ENCODE results near the gene ZC3H11A.

The ZC3H11A gene

DNA sequence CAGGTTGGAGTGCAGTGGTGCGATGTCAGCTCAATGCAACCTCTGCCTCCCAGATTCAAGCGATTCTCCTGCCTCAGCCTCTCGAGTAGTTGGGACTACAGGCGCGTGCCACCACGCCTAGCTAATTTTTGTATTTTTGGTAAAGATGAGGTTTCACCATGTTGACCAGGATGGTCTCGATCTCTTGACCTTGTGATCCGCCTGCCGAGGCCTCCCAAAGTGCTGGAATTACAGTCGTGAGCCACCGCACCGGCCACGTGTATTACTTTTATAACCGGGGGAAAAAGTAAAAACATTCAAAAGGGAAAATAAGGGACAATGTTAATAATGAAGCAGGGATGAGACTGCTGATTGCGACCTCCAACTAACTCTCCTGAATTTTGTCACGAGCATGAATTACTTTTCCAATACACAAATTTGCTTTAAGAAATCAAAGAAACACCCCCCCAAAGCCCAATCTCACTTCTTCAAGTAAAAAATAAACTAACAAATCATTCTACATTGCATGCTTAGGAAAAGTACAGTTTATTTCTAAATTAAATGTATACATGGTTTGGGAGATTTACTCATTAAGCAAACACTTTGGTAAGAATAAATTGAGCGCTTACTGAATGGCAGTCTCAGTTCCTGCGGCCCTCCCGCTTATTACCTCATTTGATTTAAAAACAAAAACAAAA is 521 bp upstream of the ZC3H11A start:
- Mint-ChIP-seq H3K27ac (peak overlapping the region; percentile 100), H3K4me3 (peak overlapping the region; percentile 95), H3K4me1 (peaks cover 29% of the 10 kb centered on the region), H3K9me3 (peaks cover 43% of the 10 kb centered on the region), H3K27me3 (ENCODE audit: low read depth, poor library complexity) (peaks cover 2% of the 10 kb centered on the region), H3K36me3 (ENCODE audit: low read depth) (peaks cover 46% of the 10 kb centered on the region)
- TF ChIP-seq, protein P1, sequence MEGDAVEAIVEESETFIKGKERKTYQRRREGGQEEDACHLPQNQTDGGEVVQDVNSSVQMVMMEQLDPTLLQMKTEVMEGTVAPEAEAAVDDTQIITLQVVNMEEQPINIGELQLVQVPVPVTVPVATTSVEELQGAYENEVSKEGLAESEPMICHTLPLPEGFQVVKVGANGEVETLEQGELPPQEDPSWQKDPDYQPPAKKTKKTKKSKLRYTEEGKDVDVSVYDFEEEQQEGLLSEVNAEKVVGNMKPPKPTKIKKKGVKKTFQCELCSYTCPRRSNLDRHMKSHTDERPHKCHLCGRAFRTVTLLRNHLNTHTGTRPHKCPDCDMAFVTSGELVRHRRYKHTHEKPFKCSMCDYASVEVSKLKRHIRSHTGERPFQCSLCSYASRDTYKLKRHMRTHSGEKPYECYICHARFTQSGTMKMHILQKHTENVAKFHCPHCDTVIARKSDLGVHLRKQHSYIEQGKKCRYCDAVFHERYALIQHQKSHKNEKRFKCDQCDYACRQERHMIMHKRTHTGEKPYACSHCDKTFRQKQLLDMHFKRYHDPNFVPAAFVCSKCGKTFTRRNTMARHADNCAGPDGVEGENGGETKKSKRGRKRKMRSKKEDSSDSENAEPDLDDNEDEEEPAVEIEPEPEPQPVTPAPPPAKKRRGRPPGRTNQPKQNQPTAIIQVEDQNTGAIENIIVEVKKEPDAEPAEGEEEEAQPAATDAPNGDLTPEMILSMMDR (IDR thresholded peaks at IDR 0.05): no peak
- DNase-seq: no peak

DNA sequence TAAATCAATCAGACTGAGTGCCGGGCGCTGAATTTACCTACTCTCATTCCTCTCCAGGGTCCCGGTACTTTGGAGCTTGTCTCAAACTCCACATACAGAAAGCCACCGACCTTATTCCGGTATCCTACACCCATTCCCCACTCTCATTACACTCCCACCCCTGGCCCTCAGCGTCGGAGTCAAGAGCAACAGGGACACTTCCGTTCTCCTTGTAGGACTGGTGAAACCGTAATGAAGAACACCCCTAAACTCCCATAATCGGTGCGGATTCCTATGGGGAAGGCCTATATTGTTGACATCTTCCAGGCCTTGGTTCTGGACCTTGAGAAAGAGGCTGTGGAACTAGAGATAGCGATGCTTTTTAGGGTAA is 798 bp downstream of the ZC3H11A start:
- H3K4me3 Mint-ChIP-seq: peak overlapping the region; percentile 95
- peak overlapping the region; percentile 99 for H3K27ac Mint-ChIP-seq
- H3K9me3 Mint-ChIP-seq: peaks cover 53% of the 10 kb centered on the region
- TF ChIP-seq, protein P1 (IDR thresholded peaks at IDR 0.05): no peak
- no peak for DNase-seq
- peaks cover 59% of the 10 kb centered on the region for H3K36me3 Mint-ChIP-seq (ENCODE audit: low read depth)
- H3K27me3 Mint-ChIP-seq (ENCODE audit: low read depth, poor library complexity): peaks cover 2% of the 10 kb centered on the region
- H3K4me1 Mint-ChIP-seq: peaks cover 29% of the 10 kb centered on the region

DNA sequence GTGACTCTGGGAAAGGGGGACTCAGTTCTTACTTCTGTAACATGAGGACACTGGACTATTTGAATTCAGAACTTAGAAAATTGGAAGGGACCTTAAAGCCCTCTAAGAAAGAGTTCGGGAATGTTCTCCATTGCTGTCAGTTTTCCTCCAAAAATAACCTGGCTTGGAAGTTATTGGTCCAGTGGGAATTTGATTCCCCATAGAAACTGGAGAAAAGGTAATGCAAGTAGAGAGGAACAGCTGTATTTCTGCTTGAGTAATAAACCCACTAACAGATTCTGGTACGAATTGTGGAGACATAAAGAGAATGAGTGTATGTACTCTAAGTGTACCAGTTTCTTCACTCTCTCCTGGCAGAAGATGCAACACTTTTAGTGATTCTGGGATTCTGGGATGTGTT is 1.8 kb downstream of the ZC3H11A start:
- Mint-ChIP-seq H3K27me3 (ENCODE audit: low read depth, poor library complexity) (peaks cover 2% of the 10 kb centered on the region), H3K9me3 (peaks cover 55% of the 10 kb centered on the region), H3K27ac (no peak overlapping the region), H3K36me3 (ENCODE audit: low read depth) (peaks cover 69% of the 10 kb centered on the region), H3K4me3 (peak overlapping the region; percentile 95), H3K4me1 (peaks cover 29% of the 10 kb centered on the region)
- DNase-seq: no peak
- TF ChIP-seq, protein P1 (IDR thresholded peaks at IDR 0.05): no peak

DNA sequence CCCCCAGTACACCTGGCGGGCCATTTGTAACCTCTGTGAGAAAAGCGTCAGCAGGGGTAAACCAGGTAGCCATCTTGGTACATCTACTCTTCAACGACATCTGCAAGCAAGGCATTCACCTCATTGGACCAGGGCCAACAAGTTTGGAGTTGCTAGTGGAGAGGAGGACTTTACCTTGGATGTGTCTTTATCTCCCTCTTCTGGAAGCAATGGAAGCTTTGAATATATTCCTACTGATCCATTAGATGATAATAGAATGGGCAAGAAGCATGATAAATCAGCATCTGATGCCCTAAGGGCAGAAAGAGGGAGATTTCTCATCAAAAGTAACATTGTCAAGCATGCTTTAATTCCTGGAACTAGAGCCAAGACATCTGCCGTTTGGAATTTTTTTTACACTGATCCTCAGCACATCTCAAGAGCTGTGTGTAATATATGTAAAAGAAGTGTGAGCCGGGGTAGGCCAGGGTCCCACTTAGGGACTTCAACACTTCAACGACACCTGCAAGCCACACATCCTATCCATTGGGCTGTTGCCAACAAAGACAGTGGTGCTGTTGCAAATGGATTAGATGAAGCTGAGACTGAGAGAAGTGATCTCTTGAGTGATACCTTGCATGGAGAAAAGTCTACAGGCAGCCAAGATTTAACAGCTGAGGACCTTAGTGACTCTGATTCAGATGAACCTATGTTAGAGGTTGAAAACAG is 2.7 kb downstream of the ZC3H11A start:
- peak overlapping the region; percentile 95 for H3K4me3 Mint-ChIP-seq
- peaks cover 78% of the 10 kb centered on the region for H3K36me3 Mint-ChIP-seq (ENCODE audit: low read depth)
- no peaks in the 10 kb centered on the region for H3K27me3 Mint-ChIP-seq (ENCODE audit: low read depth, poor library complexity)
- TF ChIP-seq, protein P1 (IDR thresholded peaks at IDR 0.05): no peak
- peaks cover 29% of the 10 kb centered on the region for H3K4me1 Mint-ChIP-seq
- no peak overlapping the region for H3K27ac Mint-ChIP-seq
- no peak for DNase-seq
- H3K9me3 Mint-ChIP-seq: peaks cover 60% of the 10 kb centered on the region

DNA sequence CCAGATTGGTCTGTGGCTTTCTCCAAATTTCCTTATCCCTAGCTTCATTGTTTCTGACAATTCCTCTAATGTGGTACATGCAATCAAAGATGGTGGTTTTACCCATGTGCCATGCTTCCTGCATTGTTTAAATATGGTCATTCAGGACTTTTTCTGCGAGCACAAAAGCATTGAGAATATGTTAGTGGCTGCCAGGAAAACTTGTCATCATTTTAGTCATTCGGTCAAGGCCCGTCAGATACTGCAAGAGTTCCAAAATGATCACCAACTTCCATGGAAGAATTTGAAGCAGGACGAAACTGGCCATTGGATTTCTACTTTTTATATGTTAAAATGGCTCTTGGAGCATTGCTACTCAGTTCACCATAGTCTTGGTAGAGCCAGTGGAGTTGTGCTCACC is 3.7 kb downstream of the ZC3H11A start:
- H3K27me3 Mint-ChIP-seq (ENCODE audit: low read depth, poor library complexity): no peaks in the 10 kb centered on the region
- peaks cover 70% of the 10 kb centered on the region for H3K9me3 Mint-ChIP-seq
- no peak for DNase-seq
- H3K4me3 Mint-ChIP-seq: no peak overlapping the region
- H3K36me3 Mint-ChIP-seq (ENCODE audit: low read depth): peaks cover 89% of the 10 kb centered on the region
- H3K4me1 Mint-ChIP-seq: peaks cover 29% of the 10 kb centered on the region
- TF ChIP-seq, protein P1 (IDR thresholded peaks at IDR 0.05): no peak
- H3K27ac Mint-ChIP-seq: no peak overlapping the region
